Activated CD4-positive, alpha-beta T cell treated with anti-CD3 and anti-CD28 coated beads, Interleukin-2, amount 10 ng/mL, durations not matched to agents 7 days and 5 days (primary cell): Measurements from ENCODE around the gene KIAA0513. TPM values are rescaled to one million over a fixed set of nuclear protein-coding genes. Genes with fewer than 3 reads are reported as not detected.
A peak's percentile ranks its signal among the peaks of the same experiment; 100 is the strongest.

Source experiments
- CTCF ChIA-PET: fragments of 350-600 bp; sonication (Branson Sonifier 250); formaldehyde crosslinking; loops from one replicate; lab custom pipeline; 2021; ENCODE audit warnings: antibody characterized with exemption; lab: Charles Lee
- POLR2A ChIA-PET: fragments of 350-600 bp; sonication (Branson Sonifier 250); formaldehyde crosslinking; loops from one replicate; lab custom pipeline; 2021; ENCODE audit warnings: antibody characterized with exemption; lab: Charles Lee
- DNase-seq: peaks from one replicate; pipeline ENCODE4 v3.0.0-alpha.2; 2020
- H3K27ac Mint-ChIP-seq: one replicate; pipeline ENCODE4 v1.8.0; 2021; ENCODE audit warnings: mild to moderate bottlenecking, moderate library complexity, mixed read lengths
- H3K27me3 Mint-ChIP-seq: one replicate; pipeline ENCODE4 v1.8.0; 2021; ENCODE audit warnings: mixed read lengths
- H3K36me3 Mint-ChIP-seq: one replicate; pipeline ENCODE4 v1.8.0; 2021; ENCODE audit warnings: low read depth, mixed read lengths
- H3K4me1 Mint-ChIP-seq: one replicate; pipeline ENCODE4 v1.8.0; 2021; ENCODE audit warnings: mixed read lengths
- H3K4me3 Mint-ChIP-seq: one replicate; pipeline ENCODE4 v1.8.0; 2021; ENCODE audit warnings: mild to moderate bottlenecking, moderate library complexity, mixed read lengths
- H3K9me3 Mint-ChIP-seq: one replicate; pipeline ENCODE4 v1.8.0; 2021; ENCODE audit warnings: mixed read lengths
- total RNA-seq, 2 experiments: library from RNA; stranded (reverse); gene quantifications; one replicate each; pipeline ENCODE4 v1.2.3, GENCODE V29; 2021

KIAA0513 gene
- total RNA-seq, 2 experiments from 2014 or later, result 13.6 to 14.8 TPM

- peaks cover 3% of the 10 kb centered on the region for H3K4me1 Mint-ChIP-seq
- CTCF ChIA-PET, result no interaction called here
- no peaks in the 10 kb centered on the region for H3K27me3 Mint-ChIP-seq
- peaks cover 1% of the 10 kb centered on the region for H3K36me3 Mint-ChIP-seq
- no peak overlapping the region for H3K4me3 Mint-ChIP-seq
- POLR2A ChIA-PET, result no interaction called here
- no peaks in the 10 kb centered on the region for H3K9me3 Mint-ChIP-seq
- no peak overlapping the region for H3K27ac Mint-ChIP-seq
- no peak for DNase-seq
Measured at GRCh38 chr16:85037050-85037410, 9.4 kb downstream of the KIAA0513 start.

- H3K4me1 Mint-ChIP-seq, result peaks cover 3% of the 10 kb centered on the region
- ChIA-PET POLR2A (no interaction called here), CTCF (interaction anchor here (1.3 kb wide), 1 partner anchor 11 kb away, joined by 3 read pairs; no protein-coding TSS in a partner anchor)
- H3K4me3 Mint-ChIP-seq, result no peak overlapping the region
- no peaks in the 10 kb centered on the region for H3K27me3 Mint-ChIP-seq
- H3K36me3 Mint-ChIP-seq, result no peaks in the 10 kb centered on the region
- H3K9me3 Mint-ChIP-seq, result no peaks in the 10 kb centered on the region
- H3K27ac Mint-ChIP-seq, result no peak overlapping the region
- no peak for DNase-seq
Measured at GRCh38 chr16:85037721-85038120, 10.1 kb downstream of the KIAA0513 start.

- Mint-ChIP-seq H3K4me1 (no peaks in the 10 kb centered on the region), H3K36me3 (no peaks in the 10 kb centered on the region), H3K9me3 (no peaks in the 10 kb centered on the region), H3K27me3 (no peaks in the 10 kb centered on the region), H3K4me3 (no peak overlapping the region), H3K27ac (no peak overlapping the region)
- CTCF ChIA-PET, result no interaction called here
- POLR2A ChIA-PET, result no interaction called here
- DNase-seq, result no peak
Measured at GRCh38 chr16:85040685-85041084, 13.1 kb downstream of the KIAA0513 start.

GRCh38 chr16:85041219-85042166 is 13.9 kb downstream of the KIAA0513 start:
- Mint-ChIP-seq H3K9me3 (no peaks in the 10 kb centered on the region), H3K4me1 (peaks cover 4% of the 10 kb centered on the region), H3K27me3 (no peaks in the 10 kb centered on the region), H3K27ac (no peak overlapping the region), H3K36me3 (peaks cover 2% of the 10 kb centered on the region), H3K4me3 (no peak overlapping the region)
- CTCF ChIA-PET, result interaction anchor here (1.1 kb wide), 1 partner anchor 55 kb away, joined by 4 read pairs; no protein-coding TSS in a partner anchor
- no peak for DNase-seq
- POLR2A ChIA-PET, result no interaction called here

- H3K36me3 Mint-ChIP-seq, result peaks cover 5% of the 10 kb centered on the region
- H3K4me1 Mint-ChIP-seq, result peaks cover 10% of the 10 kb centered on the region
- ChIA-PET POLR2A (no interaction called here), CTCF (interaction anchor here (0.9 to 1.1 kb wide), 2 partner anchors 13 to 54 kb away, joined by 3 to 4 read pairs; no protein-coding TSS in a partner anchor)
- H3K4me3 Mint-ChIP-seq, result no peak overlapping the region
- no peak for DNase-seq
- no peaks in the 10 kb centered on the region for H3K9me3 Mint-ChIP-seq
- no peaks in the 10 kb centered on the region for H3K27me3 Mint-ChIP-seq
- H3K27ac Mint-ChIP-seq, result no peak overlapping the region
Measured at GRCh38 chr16:85042167-85042526, 14.6 kb downstream of the KIAA0513 start.

- no peak for DNase-seq
- Mint-ChIP-seq H3K4me1 (peaks cover 15% of the 10 kb centered on the region), H3K4me3 (no peak overlapping the region), H3K36me3 (peaks cover 5% of the 10 kb centered on the region), H3K27me3 (no peaks in the 10 kb centered on the region), H3K27ac (no peak overlapping the region), H3K9me3 (no peaks in the 10 kb centered on the region)
- POLR2A ChIA-PET, result interaction anchor here (0.7 kb wide), 1 partner anchor 13 kb away, joined by 3 read pairs; no protein-coding TSS in a partner anchor
- CTCF ChIA-PET, result interaction anchor here (0.9 kb wide), 1 partner anchor 14 kb away, joined by 3 read pairs; no protein-coding TSS in a partner anchor
Measured at GRCh38 chr16:85042606-85043005, 15.0 kb downstream of the KIAA0513 start.

GRCh38 chr16:85045077-85045476 is 17.5 kb downstream of the KIAA0513 start:
- Mint-ChIP-seq H3K27ac (no peak overlapping the region), H3K4me1 (peaks cover 26% of the 10 kb centered on the region), H3K4me3 (no peak overlapping the region), H3K27me3 (no peaks in the 10 kb centered on the region), H3K9me3 (no peaks in the 10 kb centered on the region), H3K36me3 (peaks cover 15% of the 10 kb centered on the region)
- CTCF ChIA-PET, result interaction anchor here (1.3 to 1.4 kb wide), 2 partner anchors 9 to 17 kb away, joined by 3 to 4 read pairs; partner anchors contain the start of gene KIAA0513
- POLR2A ChIA-PET, result no interaction called here
- no peak for DNase-seq

GRCh38 chr16:85045641-85046471 is 18.3 kb downstream of the KIAA0513 start:
- Mint-ChIP-seq H3K27me3 (no peaks in the 10 kb centered on the region), H3K4me3 (no peak overlapping the region), H3K27ac (no peak overlapping the region), H3K9me3 (no peaks in the 10 kb centered on the region), H3K4me1 (peaks cover 30% of the 10 kb centered on the region), H3K36me3 (peaks cover 15% of the 10 kb centered on the region)
- DNase-seq, result no peak
- CTCF ChIA-PET, result interaction anchor here (1.3 to 1.6 kb wide), 3 partner anchors 10 to 18 kb away, joined by 3 to 4 read pairs (median 4); partner anchors contain the start of gene KIAA0513
- POLR2A ChIA-PET, result no interaction called here

- peak overlapping the region; percentile 84 for H3K27ac Mint-ChIP-seq
- peaks cover 15% of the 10 kb centered on the region for H3K36me3 Mint-ChIP-seq
- H3K4me1 Mint-ChIP-seq, result peaks cover 34% of the 10 kb centered on the region
- no peaks in the 10 kb centered on the region for H3K27me3 Mint-ChIP-seq
- POLR2A ChIA-PET, result no interaction called here
- no peak overlapping the region for H3K4me3 Mint-ChIP-seq
- CTCF ChIA-PET, result interaction anchor here (0.8 to 1.6 kb wide), 3 partner anchors 9 to 40 kb away, joined by 3 to 4 read pairs (median 4); no protein-coding TSS in a partner anchor
- H3K9me3 Mint-ChIP-seq, result no peaks in the 10 kb centered on the region
- no peak for DNase-seq
Measured at GRCh38 chr16:85046472-85046916, 18.9 kb downstream of the KIAA0513 start.

GRCh38 chr16:85046931-85047866 is 19.6 kb downstream of the KIAA0513 start:
- CTCF ChIA-PET, result interaction anchor here (0.6 to 1.6 kb wide), 3 partner anchors 8 to 887 kb away, joined by 3 to 4 read pairs (median 3); no protein-coding TSS in a partner anchor

GRCh38 chr16:85047867-85048455 is 20.4 kb downstream of the KIAA0513 start:
- peaks cover 35% of the 10 kb centered on the region for H3K4me1 Mint-ChIP-seq
- H3K27me3 Mint-ChIP-seq, result no peaks in the 10 kb centered on the region
- no peaks in the 10 kb centered on the region for H3K9me3 Mint-ChIP-seq
- H3K4me3 Mint-ChIP-seq, result no peak overlapping the region
- H3K27ac Mint-ChIP-seq, result peak overlapping the region; percentile 84
- ChIA-PET POLR2A (no interaction called here), CTCF (interaction anchor here (0.6 kb wide), 1 partner anchor 887 kb away, joined by 3 read pairs; no protein-coding TSS in a partner anchor)
- H3K36me3 Mint-ChIP-seq, result peaks cover 15% of the 10 kb centered on the region
- DNase-seq, result no peak

More at GRCh38 chr16:85046931-85047866, 19.6 kb downstream of the KIAA0513 start:
- POLR2A ChIA-PET, result no interaction called here
- Mint-ChIP-seq H3K4me1 (peaks cover 35% of the 10 kb centered on the region), H3K27me3 (no peaks in the 10 kb centered on the region), H3K27ac (peak overlapping the region; percentile 84), H3K4me3 (peak overlapping the region; percentile 47), H3K36me3 (peaks cover 15% of the 10 kb centered on the region), H3K9me3 (no peaks in the 10 kb centered on the region)
- peak; percentile 41 for DNase-seq
